Neural progenitor cell (in vitro differentiated cells): ENCODE results near the gene LYPLA2. TPM values are rescaled to one million over a fixed set of nuclear protein-coding genes. Genes with fewer than 3 reads are reported as not detected.
A peak's percentile ranks its signal among the peaks of the same experiment; 100 is the strongest.

Source experiments
- DNase-seq: peaks from one replicate; pipeline ENCODE4 v3.0.0-alpha.2; 2016; ENCODE audit warnings: low spot score
- H2AFZ ChIP-seq: fragments of 200-600 bp; sonication (generic); replicated peaks from 2 replicates; pipeline ENCODE4 v1.6.1; 2016; ENCODE audit warnings: antibody characterized with exemption
- H3F3A ChIP-seq: fragments of 200-600 bp; sonication (generic); 2 replicates; pipeline ENCODE4 v1.6.1; 2016; ENCODE audit warnings: antibody characterized with exemption, low read depth
- H3K27ac ChIP-seq: fragments of 200-600 bp; sonication (generic); 2 replicates; pipeline ENCODE4 v1.5.1; 2016; ENCODE audit warnings: mild to moderate bottlenecking
- H3K27me3 ChIP-seq: fragments of 200-600 bp; sonication (generic); 2 replicates; pipeline ENCODE4 v1.6.1; 2016; ENCODE audit warnings: mild to moderate bottlenecking, moderate library complexity
- H3K36me3 ChIP-seq: fragments of 200-600 bp; sonication (generic); 2 replicates; pipeline ENCODE4 v1.5.1; 2016
- H3K4me1 ChIP-seq: fragments of 200-600 bp; sonication (generic); 2 replicates; pipeline ENCODE4 v1.6.1; 2016; ENCODE audit warnings: mixed run types
- H3K4me2 ChIP-seq: fragments of 200-600 bp; sonication (generic); 2 replicates; pipeline ENCODE4 v1.6.1; 2016
- H3K4me3 ChIP-seq: fragments of 200-600 bp; sonication (generic); 2 replicates; pipeline ENCODE4 v1.5.1; 2016
- H3K79me2 ChIP-seq: fragments of 200-600 bp; sonication (generic); 2 replicates; pipeline ENCODE4 v1.6.1; 2016; ENCODE audit warnings: low read depth
- H3K9ac ChIP-seq: fragments of 200-600 bp; sonication (generic); 2 replicates; pipeline ENCODE4 v1.6.1; 2016
- H3K9me3 ChIP-seq: fragments of 200-600 bp; sonication (generic); 2 replicates; pipeline ENCODE4 v1.5.1; 2016; ENCODE audit warnings: low read depth
- H4K20me1 ChIP-seq: fragments of 200-600 bp; sonication (generic); 2 replicates; pipeline ENCODE4 v1.6.1; 2016; ENCODE audit warnings: low read depth
- H3K27ac Mint-ChIP-seq: 3 replicates; pipeline ENCODE4 v1.8.0; 2021; ENCODE audit warnings: mixed read lengths
- H3K27me3 Mint-ChIP-seq: 2 replicates; pipeline ENCODE4 v1.8.0; 2022; ENCODE audit warnings: low read depth, mild to moderate bottlenecking, inconsistent platforms, moderate library complexity, mixed read lengths; ENCODE audit not compliant: insufficient read depth
- H3K36me3 Mint-ChIP-seq: 3 replicates; pipeline ENCODE4 v1.8.0; 2021; ENCODE audit warnings: mixed read lengths
- H3K4me1 Mint-ChIP-seq: 3 replicates; pipeline ENCODE4 v1.8.0; 2021; ENCODE audit warnings: mixed read lengths
- H3K4me3 Mint-ChIP-seq: 3 replicates; pipeline ENCODE4 v1.8.0; 2021; ENCODE audit warnings: mild to moderate bottlenecking, moderate library complexity, mixed read lengths
- H3K9me3 Mint-ChIP-seq: 3 replicates; pipeline ENCODE4 v1.8.0; 2020; ENCODE audit warnings: mixed read lengths
- CTCF ChIP-seq: fragments of 200-600 bp; sonication (generic); IDR thresholded peaks from 2 replicates; pipeline ENCODE4 v1.5.1; 2017; ENCODE audit warnings: antibody characterized with exemption, mild to moderate bottlenecking
- EZH2 ChIP-seq: fragments of 200-600 bp; sonication (generic); IDR thresholded peaks from 2 replicates; pipeline ENCODE4 v1.6.1; 2017; ENCODE audit warnings: antibody characterized with exemption, mild to moderate bottlenecking, moderate library complexity
- EZH2phosphoT487 ChIP-seq: fragments of 200-600 bp; sonication (generic); IDR thresholded peaks from 2 replicates; pipeline ENCODE4 v1.6.1; 2017; ENCODE audit warnings: antibody characterized with exemption
- total RNA-seq: library from RNA; depleted of rRNA; stranded (reverse); fragments of >200 nt; gene quantifications from 2 replicates; pipeline ENCODE4 v1.2.3, GENCODE V29; 2015; ENCODE audit warnings: low replicate concordance

Gene LYPLA2
- total RNA-seq, 1 donor from 2014 or later: 41.8 TPM

GRCh38 chr1:23806280-23806679 is 15.3 kb downstream of the LYPLA2 start:
- Histone ChIP-seq H2AFZ (no peak overlapping the region), H3K79me2 (no peaks in the 10 kb centered on the region), H3K36me3 (no peaks in the 10 kb centered on the region), H3K27me3 (peaks cover 11% of the 10 kb centered on the region), H3F3A (peaks cover 13% of the 10 kb centered on the region), H3K9me3 (no peaks in the 10 kb centered on the region), H3K4me2 (no peak overlapping the region), H3K4me3 (no peak overlapping the region), H4K20me1 (no peaks in the 10 kb centered on the region), H3K27ac (no peak overlapping the region), H3K9ac (no peak overlapping the region), H3K4me1 (no peaks in the 10 kb centered on the region)
- H3K27me3 Mint-ChIP-seq: peaks cover 4% of the 10 kb centered on the region
- TF ChIP-seq CTCF (no peak), EZH2phosphoT487 (no peak), EZH2 (no peak)
- DNase-seq: no peak
- H3K36me3 Mint-ChIP-seq: peaks cover 5% of the 10 kb centered on the region
- no peak overlapping the region for H3K4me3 Mint-ChIP-seq
- peaks cover 3% of the 10 kb centered on the region for H3K4me1 Mint-ChIP-seq
- peak overlapping the region; percentile 33 for H3K27ac Mint-ChIP-seq
- no peaks in the 10 kb centered on the region for H3K9me3 Mint-ChIP-seq

GRCh38 chr1:23807453-23807852 is 16.5 kb downstream of the LYPLA2 start:
- Mint-ChIP-seq H3K4me1 (no peaks in the 10 kb centered on the region), H3K9me3 (no peaks in the 10 kb centered on the region), H3K36me3 (peaks cover 8% of the 10 kb centered on the region), H3K27me3 (peaks cover 3% of the 10 kb centered on the region), H3K4me3 (no peak overlapping the region), H3K27ac (peak overlapping the region; percentile 30)
- TF ChIP-seq EZH2: no peak
- no peak for TF ChIP-seq CTCF
- no peak for TF ChIP-seq EZH2phosphoT487
- Histone ChIP-seq H3K9ac (no peak overlapping the region), H3K4me1 (no peaks in the 10 kb centered on the region), H3K9me3 (no peaks in the 10 kb centered on the region), H3F3A (peaks cover 2% of the 10 kb centered on the region), H4K20me1 (no peaks in the 10 kb centered on the region), H3K27ac (no peak overlapping the region), H2AFZ (no peak overlapping the region), H3K36me3 (no peaks in the 10 kb centered on the region), H3K4me3 (no peak overlapping the region), H3K27me3 (no peaks in the 10 kb centered on the region), H3K4me2 (no peak overlapping the region), H3K79me2 (no peaks in the 10 kb centered on the region)
- no peak for DNase-seq

- no peak for TF ChIP-seq EZH2phosphoT487
- TF ChIP-seq EZH2: no peak
- peak; percentile 67 for TF ChIP-seq CTCF
- no peaks in the 10 kb centered on the region for H3F3A ChIP-seq
- H3K9me3 Mint-ChIP-seq: no peaks in the 10 kb centered on the region
- H3K36me3 ChIP-seq: no peaks in the 10 kb centered on the region
- H3K27ac Mint-ChIP-seq: no peak overlapping the region
- no peak overlapping the region for H3K27ac ChIP-seq
- peaks cover 3% of the 10 kb centered on the region for H3K27me3 Mint-ChIP-seq
- H2AFZ ChIP-seq: no peak overlapping the region
- H3K79me2 ChIP-seq: no peaks in the 10 kb centered on the region
- H3K4me3 ChIP-seq: no peak overlapping the region
- no peak overlapping the region for H3K4me3 Mint-ChIP-seq
- H3K36me3 Mint-ChIP-seq: peaks cover 10% of the 10 kb centered on the region
- H3K4me2 ChIP-seq: no peak overlapping the region
- H3K4me1 ChIP-seq: no peaks in the 10 kb centered on the region
- no peaks in the 10 kb centered on the region for H4K20me1 ChIP-seq
- peak; percentile 75 for DNase-seq
- H3K4me1 Mint-ChIP-seq: no peaks in the 10 kb centered on the region
- no peaks in the 10 kb centered on the region for H3K27me3 ChIP-seq
- no peak overlapping the region for H3K9ac ChIP-seq
- H3K9me3 ChIP-seq: no peaks in the 10 kb centered on the region
Measured at GRCh38 chr1:23809751-23810171, 18.8 kb downstream of the LYPLA2 start.
